Thymus (tissue), 2 donors: Measurements from ENCODE around the gene FAM111B. TPM values are rescaled to one million over a fixed set of nuclear protein-coding genes. Genes with fewer than 3 reads are reported as not detected.

Experiments
- polyA plus RNA-seq: library from polyadenylated mRNA; stranded (reverse); fragments of 200-250 nt; gene quantifications from one replicate; pipeline ENCODE4 v1.2.3, GENCODE V29; 2013
- total RNA-seq: library from RNA; stranded (reverse); fragments of 120-200 nt; gene quantifications from one replicate; pipeline ENCODE4 v1.2.4, GENCODE V29; 2013
- donor health status: healthy.

Gene FAM111B
- total and polyA plus RNA-seq, 2 donors = 0.80 to 30.9 TPM

Other genes with a start within 250 kb of the FAM111B start
- gene GLYATL1, start 167.7 kb upstream of the FAM111B start, total RNA-seq = 4.9 TPM
- 1.4 TPM for gene GLYATL1, start 167.7 kb upstream of the FAM111B start, polyA plus RNA-seq
- gene GLYATL1B, start 20.9 kb upstream of the FAM111B start, total RNA-seq = 0.09 TPM
- gene GLYATL1B, start 20.9 kb upstream of the FAM111B start, polyA plus RNA-seq = not detected
- gene FAM111A, start 35.6 kb downstream of the FAM111B start, total RNA-seq = 60.5 TPM
- 82.5 TPM for gene FAM111A, start 35.6 kb downstream of the FAM111B start, polyA plus RNA-seq
- gene DTX4, start 64.9 kb downstream of the FAM111B start, total RNA-seq = 1.6 TPM
- gene DTX4, start 64.9 kb downstream of the FAM111B start, polyA plus RNA-seq = 2.0 TPM
- 55.0 TPM for gene MPEG1, start 105.7 kb downstream of the FAM111B start, total RNA-seq
- gene MPEG1, start 105.7 kb downstream of the FAM111B start, polyA plus RNA-seq = 24.6 TPM